GM20000 (cell line): ENCODE measurements around the gene FAM131B.

Experiments used
- DNase-seq: peaks from one replicate; pipeline ENCODE4 v3.0.0; 2012; ENCODE audit warnings: low spot score
- CTCF ChIP-seq: IDR thresholded peaks from 2 replicates; pipeline ENCODE4 v1.5.1; 2012; ENCODE audit warnings: mild to moderate bottlenecking, control low read depth; ENCODE audit errors: extremely low read depth, missing control alignments

The FAM131B gene

GRCh38 chr7:143388051-143388450, 25.5 kb upstream of the FAM131B start:
- TF ChIP-seq CTCF: no peak
- no peak for DNase-seq

GRCh38 chr7:143387156-143387975, 24.9 kb upstream of the FAM131B start:
- no peak for TF ChIP-seq CTCF
- DNase-seq: no peak

- no peak for TF ChIP-seq CTCF
- DNase-seq: no peak
These were observed 23.6 kb upstream of the FAM131B start for GRCh38 chr7:143385891-143386781.

- no peak for TF ChIP-seq CTCF
- no peak for DNase-seq
These were observed 22.4 kb upstream of the FAM131B start for GRCh38 chr7:143384661-143385631.

- no peak for TF ChIP-seq CTCF
- DNase-seq: no peak
These were observed 21.6 kb upstream of the FAM131B start for GRCh38 chr7:143384148-143384547.

GRCh38 chr7:143383642-143383957, 21.1 kb upstream of the FAM131B start:
- DNase-seq: no peak
- TF ChIP-seq CTCF: no peak
